Muscle of back (tissue), 11 donors: ENCODE data around the gene DNAJC7. TPM values are rescaled to one million over a fixed set of nuclear protein-coding genes. Genes with fewer than 3 reads are reported as not detected.
A peak's percentile ranks its signal among the peaks of the same experiment; 100 is the strongest.

ENCODE experiments used
- DNase-seq, 3 donors: peaks; one replicate each; pipeline versions ENCODE4 v3.0.0 to v3.0.0-alpha.2; 2013
- polyA plus RNA-seq, 10 donors: library from polyadenylated mRNA; unstranded; fragments of 120-200 nt; gene quantifications; one replicate each; pipeline ENCODE4 v1.2.1, GENCODE V29; 2013; ENCODE audit not compliant: insufficient read length in 10 of 10

Gene DNAJC7
- polyA plus RNA-seq, 10 donors: 79.1 to 109 (median 91.0) TPM

- no peak for DNase-seq
Measured at GRCh38 chr17:41976142-41976768, 41.0 kb downstream of the DNAJC7 start.

GRCh38 chr17:41975099-41976083 is 41.8 kb downstream of the DNAJC7 start:
- no peak for DNase-seq

- DNase-seq: no peak
Measured at GRCh38 chr17:41974658-41975057, 42.6 kb downstream of the DNAJC7 start.

- DNase-seq: no peak
Measured at GRCh38 chr17:41974031-41974430, 43.2 kb downstream of the DNAJC7 start.

- DNase-seq: no peak
Measured at GRCh38 chr17:41973408-41973811, 43.8 kb downstream of the DNAJC7 start.

- DNase-seq: no peak
Measured at GRCh38 chr17:41972571-41973407, 44.5 kb downstream of the DNAJC7 start.

- no peak for DNase-seq
Measured at GRCh38 chr17:41971721-41972523, 45.3 kb downstream of the DNAJC7 start.

- no peak for DNase-seq
Measured at GRCh38 chr17:41970901-41971331, 46.3 kb downstream of the DNAJC7 start.

GRCh38 chr17:41968676-41969075 is 48.6 kb downstream of the DNAJC7 start:
- DNase-seq: no peak

GRCh38 chr17:41967921-41968578 is 49.2 kb downstream of the DNAJC7 start:
- DNase-seq: no peak

GRCh38 chr17:41967141-41967920 is 49.9 kb downstream of the DNAJC7 start:
- peak in 1 of 3 donors; percentile 40 for DNase-seq

GRCh38 chr17:41966463-41967140 is 50.6 kb downstream of the DNAJC7 start, which contains the start of gene CNP:
Gene CNP, plus strand, starts transcription at chr17:41966795. Its CDS starts 90 bp downstream, at chr17:41966885.
- DNase-seq: peak; percentile 87 to 96 (median 93)

- peak in 1 of 3 donors; percentile 19 for DNase-seq
Measured at GRCh38 chr17:41965694-41966462, 51.4 kb downstream of the DNAJC7 start.

GRCh38 chr17:41962768-41963434 is 54.3 kb downstream of the DNAJC7 start:
- peak; percentile 66 to 89 (median 86) for DNase-seq

- DNase-seq: no peak
Measured at GRCh38 chr17:41962111-41962510, 55.1 kb downstream of the DNAJC7 start.

- peak in 2 of 3 donors; percentile 36 to 61 for DNase-seq
Measured at GRCh38 chr17:41959336-41960095, 57.7 kb downstream of the DNAJC7 start.

- no peak for DNase-seq
Measured at GRCh38 chr17:41959030-41959335, 58.3 kb downstream of the DNAJC7 start.
